PFSK-1 (cell line): ENCODE data around the gene ACOT7.

Source experiments
- FOXP2 ChIP-seq: optimal IDR thresholded peaks from 2 replicates; pipeline ENCODE3; 2011; ENCODE audit warnings: borderline replicate concordance, control low read depth, inconsistent platforms; ENCODE audit not compliant: insufficient read depth; ENCODE audit errors: extremely low read length, extremely low read depth
- POLR2AphosphoS5 ChIP-seq: IDR thresholded peaks from 2 replicates; pipeline ENCODE4 v1.6.1; 2012; ENCODE audit warnings: low read depth, mild to moderate bottlenecking, control low read depth, low read length, moderate library complexity
- REST ChIP-seq, 2 experiments: IDR thresholded peaks; 2 replicates each; pipeline versions ENCODE4 v1.6.1 to v1.8.0; 2011 to 2012; ENCODE audit warnings: low read depth in 2 of 2, low read length in 2 of 2, control low read depth in 1 of 2, inconsistent platforms in 1 of 2, mild to moderate bottlenecking in 1 of 2, moderate library complexity in 1 of 2; ENCODE audit not compliant: insufficient read depth in 1 of 2
- SIN3A ChIP-seq: IDR thresholded peaks from 2 replicates; pipeline ENCODE4 v1.6.1; 2012; ENCODE audit warnings: mild to moderate bottlenecking, low read length, moderate library complexity, borderline replicate concordance; ENCODE audit not compliant: insufficient read depth
- TAF1 ChIP-seq: IDR thresholded peaks from 2 replicates; pipeline ENCODE4 v1.6.1; 2012; ENCODE audit warnings: low read length, control low read depth, borderline replicate concordance; ENCODE audit not compliant: insufficient read depth

The ACOT7 gene

DNA sequence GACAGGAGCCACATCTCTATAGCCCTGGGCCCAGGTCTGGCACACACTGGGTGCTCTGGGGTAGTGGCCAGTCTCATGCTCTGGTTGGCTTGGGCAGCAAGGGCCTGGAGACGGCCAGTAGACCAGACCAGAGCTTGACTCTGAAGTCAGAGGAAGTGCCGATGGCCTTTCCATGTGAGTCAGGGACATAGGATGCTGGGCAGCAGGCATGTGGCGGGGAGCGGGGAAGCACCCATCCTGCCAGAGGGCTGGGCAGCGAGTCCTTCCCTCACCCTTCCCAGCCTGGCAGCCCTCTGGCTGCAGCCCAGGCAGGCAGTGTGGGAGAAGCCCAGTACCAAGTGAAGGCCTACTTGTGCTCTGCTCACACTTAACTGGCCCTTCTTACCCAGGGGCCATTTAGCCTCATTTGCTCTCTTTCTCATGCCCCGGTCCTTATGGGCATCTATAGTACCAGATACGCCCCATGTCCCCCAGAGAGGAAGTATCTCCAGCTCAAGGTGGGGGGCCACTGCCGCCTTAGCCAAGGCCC, 136.0 kb downstream of the ACOT7 start:
- no peak for TF ChIP-seq REST (IDR thresholded peaks at IDR 0.05; ENCODE audit: insufficient read depth in 1 of 2, low read depth in 2 of 2, low read length in 2 of 2)
- TF ChIP-seq FOXP2 = no peak
- TF ChIP-seq SIN3A = no peak
- TF ChIP-seq TAF1 = no peak
- TF ChIP-seq POLR2AphosphoS5 = no peak

GRCh38 chr1:6256645-6257044, 136.9 kb downstream of the ACOT7 start:
- TF ChIP-seq SIN3A (no peak), POLR2AphosphoS5 (no peak), FOXP2 (no peak), REST (IDR thresholded peaks at IDR 0.05; ENCODE audit: insufficient read depth in 1 of 2, low read depth in 2 of 2, low read length in 2 of 2) (no peak), TAF1 (no peak)

DNA sequence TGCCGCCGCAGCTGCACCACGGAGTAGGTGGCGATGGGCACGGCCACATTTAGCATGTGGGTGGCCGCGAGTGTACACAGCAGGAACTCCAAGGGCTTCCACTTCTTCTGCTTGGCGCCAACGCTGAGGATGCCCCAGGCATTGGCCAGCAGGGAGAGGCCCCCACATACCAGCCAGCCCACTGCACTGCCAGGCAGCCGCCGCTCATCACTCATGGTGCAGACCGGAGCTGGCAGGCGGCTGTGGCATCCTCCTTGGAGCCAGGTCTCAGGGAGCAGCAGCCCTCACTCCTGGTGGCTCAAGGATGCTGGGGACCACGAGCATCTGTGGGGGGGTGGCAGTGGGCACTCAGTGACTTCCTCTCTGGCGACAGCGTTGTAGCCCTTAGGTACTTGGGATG, 138.9 kb downstream of the ACOT7 start:
- TF ChIP-seq SIN3A (no peak), FOXP2 (no peak), TAF1 (no peak), POLR2AphosphoS5 (no peak), REST (IDR thresholded peaks at IDR 0.05; ENCODE audit: insufficient read depth in 1 of 2, low read depth in 2 of 2, low read length in 2 of 2) (no peak)

GRCh38 chr1:6253380-6253779, 140.2 kb downstream of the ACOT7 start:
- TF ChIP-seq POLR2AphosphoS5 (no peak), TAF1 (no peak), FOXP2 (no peak), REST (IDR thresholded peaks at IDR 0.05; ENCODE audit: insufficient read depth in 1 of 2, low read depth in 2 of 2, low read length in 2 of 2) (no peak), SIN3A (no peak)

DNA sequence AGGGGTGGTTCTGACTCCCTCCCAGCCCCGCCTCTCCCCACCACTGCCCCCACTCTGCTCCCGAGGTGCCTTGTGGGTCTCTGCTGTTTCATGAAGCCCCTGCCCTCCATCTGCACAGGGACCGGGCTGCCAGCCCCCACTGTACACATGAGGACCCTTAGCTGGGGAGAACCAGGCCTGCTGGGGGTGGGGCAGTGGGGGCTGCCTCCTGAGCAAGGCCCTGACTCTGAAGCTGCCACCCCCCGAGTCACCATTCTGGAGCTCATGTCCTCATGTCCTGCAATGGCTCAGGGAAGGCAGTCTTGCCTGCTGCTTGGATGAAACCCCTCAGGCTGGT, 141.2 kb downstream of the ACOT7 start:
- TF ChIP-seq POLR2AphosphoS5 = no peak
- no peak for TF ChIP-seq REST (IDR thresholded peaks at IDR 0.05; ENCODE audit: insufficient read depth in 1 of 2, low read depth in 2 of 2, low read length in 2 of 2)
- TF ChIP-seq FOXP2 = no peak
- TF ChIP-seq TAF1 = no peak
- TF ChIP-seq SIN3A = no peak
